Activated CD4-positive, alpha-beta T cell treated with anti-CD3 and anti-CD28 coated beads for 36 hours (primary cell): Measurements from ENCODE around the gene MGAT4A. TPM values are rescaled to one million over a fixed set of nuclear protein-coding genes. Genes with fewer than 3 reads are reported as not detected.

Experiments
- ATAC-seq: fragments of 200-7000 bp; cut with Tn5 transposase; one replicate; pipeline ENCODE4 v1.10.0; 2021; ENCODE audit warnings: mild to moderate bottlenecking, moderate library complexity
- CTCF ChIA-PET: fragments of 350-600 bp; sonication (Branson Sonifier 250); formaldehyde crosslinking; loops from one replicate; lab custom pipeline; 2021; ENCODE audit warnings: antibody characterized with exemption; lab: Charles Lee
- POLR2A ChIA-PET: fragments of 350-600 bp; sonication (Branson Sonifier 250); formaldehyde crosslinking; loops from one replicate; lab custom pipeline; 2021; ENCODE audit warnings: antibody characterized with exemption, inconsistent platforms; lab: Charles Lee
- DNase-seq: peaks from one replicate; pipeline ENCODE4 v3.0.0-alpha.2; 2020
- H3K27ac Mint-ChIP-seq: one replicate; pipeline ENCODE4 v1.8.0; 2021; ENCODE audit warnings: mixed read lengths
- H3K27me3 Mint-ChIP-seq: one replicate; pipeline ENCODE4 v1.8.0; 2021; ENCODE audit warnings: mixed read lengths
- H3K36me3 Mint-ChIP-seq: one replicate; pipeline ENCODE4 v1.8.0; 2021; ENCODE audit warnings: low read depth, mixed read lengths
- H3K4me1 Mint-ChIP-seq: one replicate; pipeline ENCODE4 v1.8.0; 2021; ENCODE audit warnings: mixed read lengths
- H3K4me3 Mint-ChIP-seq: one replicate; pipeline ENCODE4 v1.8.0; 2021; ENCODE audit warnings: mild to moderate bottlenecking, moderate library complexity, mixed read lengths
- H3K9me3 Mint-ChIP-seq: one replicate; pipeline ENCODE4 v1.8.0; 2021; ENCODE audit warnings: low read depth, mixed read lengths
- intact Hi-C, 2 experiments: fragments of 100-400 bp; cut with DNase I in 1 of 2; cut with micrococcal nuclease in 1 of 2; formaldehyde crosslinking; loops; one replicate each; pipeline versions ENCODE4 v1.14.2 to v1.15.1; 2022 to 2024; cut with DNase I, micrococcal nuclease
- total RNA-seq, 2 experiments: library from RNA; stranded (reverse); gene quantifications; one replicate each; pipeline ENCODE4 v1.2.3, GENCODE V29; 2021

MGAT4A gene
- total RNA-seq, 2 experiments from 2014 or later: 49.4 to 67.5 TPM

DNA sequence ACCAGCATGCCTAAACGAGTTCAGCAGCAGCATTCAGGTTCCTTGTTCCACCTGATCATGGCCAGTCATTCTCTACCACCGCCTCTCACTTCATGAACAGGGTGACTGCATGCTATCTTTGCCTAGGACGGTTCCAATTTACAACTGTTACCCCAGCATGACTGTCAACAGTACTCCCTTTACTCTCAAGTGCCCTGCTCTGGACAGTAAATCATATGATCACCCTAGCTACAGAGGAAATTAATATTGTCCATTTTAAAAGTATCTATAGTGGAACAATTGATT lies 25.7 kb downstream of the MGAT4A start:
- peak; percentile 63 for ATAC-seq
- POLR2A ChIA-PET: no interaction called here

DNA sequence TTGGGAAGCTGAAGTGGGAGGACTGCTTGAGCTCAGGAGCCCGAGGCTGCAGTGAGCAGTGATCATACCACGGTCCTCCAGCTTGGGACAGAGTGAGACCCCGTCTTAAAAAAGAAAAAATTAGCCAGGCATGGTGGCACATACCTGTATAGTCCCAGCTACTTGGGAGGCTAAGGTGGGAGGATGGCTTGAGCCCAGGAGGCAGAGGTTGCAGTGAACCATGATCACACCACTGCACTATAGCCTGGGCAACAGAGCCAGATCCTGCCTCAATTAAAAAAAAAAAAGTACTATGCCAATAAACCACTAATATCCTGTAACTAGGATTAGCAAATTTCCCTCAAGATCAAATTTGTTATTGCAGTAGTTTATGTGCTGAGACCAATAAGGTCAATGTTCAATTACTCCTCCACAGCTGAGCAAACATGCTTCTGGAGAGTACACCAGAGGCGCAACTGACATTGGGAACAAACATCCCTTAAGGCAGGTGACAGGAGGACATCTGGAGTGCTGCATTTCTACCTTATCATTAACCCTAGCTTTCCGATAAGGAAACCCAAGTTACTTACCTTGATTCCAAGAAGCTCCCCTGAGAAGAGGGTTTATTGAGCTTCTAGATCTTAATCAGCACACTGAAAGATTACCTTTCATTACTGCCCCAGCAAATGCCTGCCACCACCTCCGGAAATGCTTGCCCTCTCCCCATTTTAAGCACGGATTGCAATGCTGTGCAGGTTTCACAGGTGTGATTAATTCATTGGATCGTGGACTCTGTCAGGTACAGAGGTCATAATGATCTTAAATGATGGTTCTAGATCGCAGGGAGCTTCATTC lies 26.2 kb downstream of the MGAT4A start:
- ATAC-seq (no peak), DNase-seq (no peak)
- CTCF ChIA-PET: interaction anchor here (0.6 to 2.8 kb wide), 7 partner anchors 13 to 1642 kb away, joined by 3 to 15 read pairs (median 4); no protein-coding TSS in a partner anchor
- H3K9me3 Mint-ChIP-seq: no peaks in the 10 kb centered on the region
- intact Hi-C loops: no loop called here
- H3K27ac Mint-ChIP-seq: peak overlapping the region; percentile 74
- no peaks in the 10 kb centered on the region for H3K27me3 Mint-ChIP-seq
- no peak overlapping the region for H3K4me3 Mint-ChIP-seq
- H3K36me3 Mint-ChIP-seq: peaks cover 8% of the 10 kb centered on the region
- POLR2A ChIA-PET: no interaction called here
- peaks cover 74% of the 10 kb centered on the region for H3K4me1 Mint-ChIP-seq

More for the DNA sequence above, 25.7 kb downstream of the MGAT4A start:
- intact Hi-C loops: no loop called here
- H3K27me3 Mint-ChIP-seq: no peaks in the 10 kb centered on the region
- no peaks in the 10 kb centered on the region for H3K9me3 Mint-ChIP-seq
- no peak overlapping the region for H3K4me3 Mint-ChIP-seq
- peaks cover 9% of the 10 kb centered on the region for H3K36me3 Mint-ChIP-seq
- no peak for DNase-seq
- H3K27ac Mint-ChIP-seq: peak overlapping the region; percentile 74
- CTCF ChIA-PET: interaction anchor here (0.9 to 2.8 kb wide), 4 partner anchors 14 to 60 kb away, joined by 4 to 15 read pairs (median 7); no protein-coding TSS in a partner anchor
- H3K4me1 Mint-ChIP-seq: peaks cover 76% of the 10 kb centered on the region

DNA sequence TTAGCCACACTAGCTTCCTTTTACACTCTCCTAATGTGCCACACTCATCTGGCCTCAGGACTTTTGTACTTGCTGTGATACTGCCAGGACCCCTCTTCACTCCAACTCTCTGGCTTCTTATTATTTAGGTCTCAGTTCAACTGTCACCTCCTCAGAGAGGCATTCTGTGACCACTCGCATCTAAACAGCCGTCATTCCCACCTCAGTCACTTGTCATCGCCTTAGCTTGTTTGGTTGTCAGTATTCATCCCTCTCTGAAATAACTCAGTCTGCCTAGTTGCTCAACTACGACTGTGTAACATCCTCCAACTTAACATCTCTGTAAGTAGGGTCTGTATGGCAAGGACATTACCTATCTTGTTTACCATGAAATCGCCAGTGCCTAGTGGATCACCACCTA lies 27.2 kb downstream of the MGAT4A start:
- CTCF ChIA-PET: interaction anchor here (0.6 to 2.8 kb wide), 5 partner anchors 9 to 1641 kb away, joined by 3 to 15 read pairs (median 3); no protein-coding TSS in a partner anchor
- peaks cover 12% of the 10 kb centered on the region for H3K36me3 Mint-ChIP-seq

DNA sequence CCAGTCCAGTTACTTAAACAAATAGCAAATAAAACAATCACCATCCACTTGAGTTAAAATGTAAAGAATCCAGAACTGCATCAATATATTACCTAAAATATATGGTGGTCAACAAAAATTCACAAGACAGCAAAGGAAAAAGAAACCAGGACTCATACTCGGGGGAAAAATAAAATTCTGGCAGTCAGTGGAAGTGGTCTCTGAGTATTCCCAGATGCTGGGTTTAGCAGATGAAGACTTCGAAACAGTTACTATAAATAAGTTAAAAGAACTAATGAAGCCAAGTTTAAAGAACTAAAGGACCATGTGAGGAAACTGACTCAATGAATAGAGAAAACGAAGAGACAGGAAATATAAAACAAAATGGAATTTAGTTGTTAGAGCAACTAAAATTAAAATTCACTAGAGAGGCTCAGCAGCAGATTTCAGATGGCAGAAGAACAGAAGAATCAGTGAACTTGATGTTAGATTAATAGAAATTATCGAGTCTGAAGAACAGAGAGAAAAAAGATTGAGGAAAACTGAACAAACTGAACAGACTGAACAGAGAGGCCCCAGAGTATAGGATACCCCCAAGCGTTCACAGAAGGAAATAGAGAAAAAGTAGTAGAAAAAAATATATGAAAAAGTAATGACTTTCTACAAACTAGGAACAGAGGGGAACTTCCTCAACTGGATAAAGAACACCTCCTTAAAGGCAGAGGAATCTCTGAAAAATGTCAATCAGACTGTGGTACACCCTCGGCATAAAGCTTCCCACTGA lies 27.9 kb downstream of the MGAT4A start:
- H3K36me3 Mint-ChIP-seq: peaks cover 13% of the 10 kb centered on the region
- H3K9me3 Mint-ChIP-seq: no peaks in the 10 kb centered on the region
- ChIA-PET CTCF (interaction anchor here (0.8 to 2.8 kb wide), 4 partner anchors 10 to 21 kb away, joined by 3 to 15 read pairs (median 6); no protein-coding TSS in a partner anchor), POLR2A (interaction anchor here (0.6 kb wide), 1 partner anchor 10 kb away, joined by 3 read pairs; no protein-coding TSS in a partner anchor)
- no peaks in the 10 kb centered on the region for H3K27me3 Mint-ChIP-seq
- DNase-seq: no peak
- no peak overlapping the region for H3K4me3 Mint-ChIP-seq
- ATAC-seq: no peak
- peak overlapping the region; percentile 35 for H3K27ac Mint-ChIP-seq
- intact Hi-C loops: no loop called here
- H3K4me1 Mint-ChIP-seq: peaks cover 72% of the 10 kb centered on the region

More for the DNA sequence above, 27.2 kb downstream of the MGAT4A start:
- Mint-ChIP-seq H3K4me1 (peaks cover 72% of the 10 kb centered on the region), H3K27ac (peak overlapping the region; percentile 35), H3K4me3 (no peak overlapping the region), H3K9me3 (no peaks in the 10 kb centered on the region), H3K27me3 (no peaks in the 10 kb centered on the region)
- ATAC-seq (peak; percentile 29), DNase-seq (no peak)
- intact Hi-C loops: no loop called here
- POLR2A ChIA-PET: interaction anchor here (0.7 kb wide), 1 partner anchor 44 kb away, joined by 3 read pairs; no protein-coding TSS in a partner anchor

DNA sequence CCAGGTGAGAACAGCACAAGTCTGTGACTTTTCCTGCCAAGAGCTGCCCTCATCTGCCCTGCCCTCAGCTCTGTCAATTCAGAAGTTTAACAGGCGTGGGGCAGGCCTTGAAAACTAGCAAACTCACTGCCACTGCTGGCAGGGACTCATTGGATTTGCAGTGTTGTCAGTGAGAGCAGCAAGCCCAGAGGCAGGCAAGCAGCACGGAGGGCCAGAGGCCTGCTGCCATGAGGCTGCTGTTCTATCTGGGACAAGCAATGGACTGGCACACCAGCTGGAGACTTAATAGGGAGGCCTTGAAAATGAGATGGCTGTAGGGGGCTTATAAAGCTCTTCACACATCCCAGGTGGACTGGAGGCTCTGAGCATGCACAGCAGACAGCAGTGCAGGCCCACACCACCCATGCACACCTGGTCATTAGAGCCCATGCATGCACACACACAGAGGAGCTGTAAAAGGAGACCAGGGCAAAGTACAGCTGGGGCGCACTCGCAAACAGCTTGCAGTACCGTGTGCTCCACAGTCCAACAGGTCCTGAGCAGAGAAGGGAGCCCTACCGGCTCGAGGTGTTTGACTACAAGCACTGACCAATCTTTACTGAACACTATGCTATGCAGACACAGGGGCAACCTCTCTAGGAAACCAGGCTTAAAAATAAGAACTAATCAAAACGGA lies 28.7 kb downstream of the MGAT4A start:
- Mint-ChIP-seq H3K4me1 (peaks cover 74% of the 10 kb centered on the region), H3K27ac (peak overlapping the region; percentile 35), H3K36me3 (peaks cover 17% of the 10 kb centered on the region), H3K9me3 (no peaks in the 10 kb centered on the region), H3K27me3 (no peaks in the 10 kb centered on the region), H3K4me3 (no peak overlapping the region)
- intact Hi-C loops: no loop called here
- no peak for DNase-seq
- ATAC-seq: no peak
- ChIA-PET POLR2A (interaction anchor here (0.6 kb wide), 2 partner anchors 8 to 9 kb away, joined by 3 read pairs; no protein-coding TSS in a partner anchor), CTCF (interaction anchor here (1.1 to 1.5 kb wide), 3 partner anchors 10 to 38 kb away, joined by 4 to 9 read pairs (median 4); no protein-coding TSS in a partner anchor)

DNA sequence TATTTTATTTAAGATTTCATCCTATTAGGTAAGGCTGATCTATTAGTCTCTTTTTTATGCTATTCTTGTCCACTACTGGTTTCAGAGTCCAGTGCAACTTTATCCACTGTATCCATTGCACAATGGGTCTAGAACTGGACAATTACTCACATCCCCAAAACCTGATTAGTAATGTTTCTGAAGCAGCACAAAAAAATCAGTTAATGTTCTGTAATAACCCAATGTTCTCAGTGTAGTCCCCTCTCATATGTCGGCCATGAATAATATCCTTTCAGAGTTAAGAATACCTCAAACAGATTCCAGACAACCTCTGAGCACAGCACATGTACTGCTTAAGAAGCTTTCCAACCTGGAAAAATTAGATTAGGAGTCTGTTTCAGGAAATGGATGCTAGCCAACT lies 29.7 kb downstream of the MGAT4A start:
- Mint-ChIP-seq H3K4me1 (peaks cover 78% of the 10 kb centered on the region), H3K36me3 (peaks cover 20% of the 10 kb centered on the region), H3K9me3 (no peaks in the 10 kb centered on the region), H3K27me3 (no peaks in the 10 kb centered on the region), H3K4me3 (no peak overlapping the region), H3K27ac (peak overlapping the region; percentile 22)
- DNase-seq (no peak), ATAC-seq (no peak)
- intact Hi-C loops: no loop called here
- POLR2A ChIA-PET: interaction anchor here (0.6 kb wide), 1 partner anchor 9 kb away, joined by 3 read pairs; no protein-coding TSS in a partner anchor
- CTCF ChIA-PET: interaction anchor here (0.9 to 1.5 kb wide), 3 partner anchors 8 to 37 kb away, joined by 4 to 9 read pairs (median 4); no protein-coding TSS in a partner anchor

DNA sequence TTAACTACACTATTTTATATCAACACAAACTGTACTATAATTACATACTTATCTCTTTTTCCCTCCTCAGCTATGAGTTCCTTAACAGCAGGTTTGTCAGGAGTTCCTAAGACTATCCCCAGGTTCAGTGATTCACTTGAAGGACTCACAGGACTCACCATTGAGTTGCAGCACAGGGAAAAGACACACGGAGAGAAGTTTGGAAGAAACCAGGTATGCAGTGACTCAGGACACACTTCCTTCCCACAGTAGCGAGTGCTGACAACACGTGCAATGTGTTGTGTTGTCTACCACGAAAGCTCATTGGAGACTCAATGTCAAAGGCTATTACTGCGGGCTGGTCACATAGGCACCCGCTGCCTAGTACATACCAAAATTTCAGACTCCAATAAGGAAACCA lies 32.0 kb downstream of the MGAT4A start:
- H3K9me3 Mint-ChIP-seq: no peaks in the 10 kb centered on the region
- POLR2A ChIA-PET: no interaction called here
- peaks cover 82% of the 10 kb centered on the region for H3K4me1 Mint-ChIP-seq
- no peaks in the 10 kb centered on the region for H3K27me3 Mint-ChIP-seq
- H3K36me3 Mint-ChIP-seq: peaks cover 27% of the 10 kb centered on the region
- CTCF ChIA-PET: interaction anchor here (1.0 to 1.5 kb wide), 3 partner anchors 11 to 64 kb away, joined by 3 to 5 read pairs (median 3); no protein-coding TSS in a partner anchor
- peak overlapping the region; percentile 27 for H3K27ac Mint-ChIP-seq
- ATAC-seq (no peak), DNase-seq (no peak)
- intact Hi-C loops: no loop called here
- no peak overlapping the region for H3K4me3 Mint-ChIP-seq

DNA sequence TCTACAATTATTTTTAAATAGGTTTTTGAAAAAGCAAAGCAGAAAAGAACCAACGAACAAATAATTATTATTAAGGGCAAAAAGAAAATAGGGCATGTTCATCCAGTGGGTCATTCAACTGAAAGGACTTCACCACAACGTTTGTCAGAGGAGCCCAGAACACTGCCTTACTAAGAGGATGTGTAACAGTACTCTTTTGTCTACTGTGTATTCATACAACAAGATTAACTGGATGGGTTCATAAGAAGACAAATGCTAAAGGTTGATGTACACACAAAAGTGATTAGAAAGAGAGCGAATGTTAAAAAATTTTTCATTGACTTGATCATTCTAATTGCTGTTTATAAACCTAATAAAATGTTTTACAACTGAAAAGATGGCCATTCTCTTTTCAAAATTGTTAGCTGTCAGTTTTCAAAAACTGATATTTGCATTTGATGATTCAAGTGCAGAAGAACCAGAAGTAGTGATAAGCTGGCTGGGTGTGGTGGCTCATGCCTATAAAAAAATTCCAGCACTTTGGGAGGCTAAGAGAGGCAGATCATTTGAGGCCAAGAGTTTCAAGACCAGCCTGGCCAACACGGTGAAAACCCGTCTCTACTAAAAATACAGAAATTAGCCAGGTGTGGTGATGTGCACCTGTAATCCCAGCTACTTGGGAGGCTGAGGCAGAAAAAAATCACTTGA lies 33.1 kb downstream of the MGAT4A start:
- H3K4me1 Mint-ChIP-seq: peaks cover 83% of the 10 kb centered on the region
- ATAC-seq: no peak
- H3K27ac Mint-ChIP-seq: peak overlapping the region; percentile 20
- H3K36me3 Mint-ChIP-seq: peaks cover 34% of the 10 kb centered on the region
- no peak overlapping the region for H3K4me3 Mint-ChIP-seq
- POLR2A ChIA-PET: no interaction called here
- no peaks in the 10 kb centered on the region for H3K27me3 Mint-ChIP-seq
- H3K9me3 Mint-ChIP-seq: peaks cover 3% of the 10 kb centered on the region
- intact Hi-C loops: no loop called here
- CTCF ChIA-PET: interaction anchor here (0.7 to 1.5 kb wide), 3 partner anchors 12 to 41 kb away, joined by 3 read pairs; no protein-coding TSS in a partner anchor
- DNase-seq: no peak

DNA sequence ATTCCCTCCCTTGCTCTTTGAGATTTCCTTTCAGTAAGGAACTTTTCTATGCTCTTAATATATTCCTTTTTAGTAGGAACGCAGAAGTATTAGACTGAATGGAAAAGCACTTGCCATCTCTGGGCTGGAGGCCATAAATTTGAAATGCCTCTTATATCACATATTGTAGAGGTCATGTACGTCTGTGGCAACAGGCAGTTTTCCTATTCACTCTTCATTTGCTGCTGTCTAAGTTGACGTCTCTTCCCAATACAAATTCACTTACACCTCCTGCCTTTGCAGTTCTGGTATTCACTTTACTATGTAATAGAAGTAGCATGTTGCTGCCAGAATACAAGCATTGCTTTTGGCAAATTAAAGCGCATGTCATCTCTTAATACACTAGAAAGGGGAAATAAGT lies 34.7 kb downstream of the MGAT4A start:
- H3K36me3 Mint-ChIP-seq: peaks cover 37% of the 10 kb centered on the region
- ATAC-seq (no peak), DNase-seq (no peak)
- ChIA-PET CTCF (no interaction called here), POLR2A (interaction anchor here (0.7 kb wide), 1 partner anchor 792 kb away, joined by 3 read pairs; no protein-coding TSS in a partner anchor)
- H3K4me3 Mint-ChIP-seq: no peak overlapping the region
- peaks cover 78% of the 10 kb centered on the region for H3K4me1 Mint-ChIP-seq
- no peaks in the 10 kb centered on the region for H3K27me3 Mint-ChIP-seq
- H3K9me3 Mint-ChIP-seq: peaks cover 3% of the 10 kb centered on the region
- H3K27ac Mint-ChIP-seq: no peak overlapping the region
- intact Hi-C loops: no loop called here

DNA sequence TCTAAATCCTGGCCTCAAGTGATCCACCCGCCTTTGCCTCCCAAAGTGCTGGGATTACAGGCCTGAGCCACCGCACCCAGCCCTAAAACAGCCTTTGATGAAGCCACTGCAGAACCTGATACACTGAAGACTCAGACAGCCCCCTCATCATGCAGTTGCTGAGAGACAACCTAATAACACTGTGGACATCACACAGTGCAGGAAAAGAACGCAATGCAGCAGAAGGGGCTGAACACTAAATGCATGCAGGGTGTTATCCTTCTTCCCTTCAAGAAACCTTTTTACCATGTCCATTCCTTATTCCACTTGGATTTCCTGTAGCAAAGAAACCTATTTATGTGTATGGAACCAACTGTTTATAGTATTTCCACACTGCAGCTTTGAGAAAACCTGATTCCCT lies 35.7 kb downstream of the MGAT4A start:
- Mint-ChIP-seq H3K4me3 (no peak overlapping the region), H3K4me1 (peaks cover 84% of the 10 kb centered on the region), H3K27me3 (no peaks in the 10 kb centered on the region), H3K36me3 (peaks cover 42% of the 10 kb centered on the region), H3K27ac (peak overlapping the region; percentile 93), H3K9me3 (peaks cover 3% of the 10 kb centered on the region)
- ATAC-seq: no peak
- DNase-seq: no peak
- intact Hi-C loops: no loop called here
- CTCF ChIA-PET: interaction anchor here (1.2 to 1.6 kb wide), 2 partner anchors 19 to 35 kb away, joined by 3 to 5 read pairs; no protein-coding TSS in a partner anchor
- POLR2A ChIA-PET: no interaction called here
